SIG-M5 treated with dmso at 0.1 percent for 504 hours (cell line): ENCODE data around the gene CASK.

Experiments used
- DNase-seq: peaks from one replicate; lab custom pipeline; 2025; ENCODE audit not compliant: unreplicated experiment; lab: John Stamatoyannopoulos, UW

CASK gene

GRCh38 chrX:41475591-41476241 is 447.6 kb downstream of the CASK start:
- no peak for DNase-seq

GRCh38 chrX:41475191-41475590 is 448.2 kb downstream of the CASK start:
- DNase-seq = no peak

- no peak for DNase-seq
Observed at GRCh38 chrX:41474726-41475100, 448.6 kb downstream of the CASK start.

GRCh38 chrX:41473936-41474725 is 449.2 kb downstream of the CASK start:
- no peak for DNase-seq

- DNase-seq = no peak
Observed at GRCh38 chrX:41472231-41472815, 451.0 kb downstream of the CASK start.

- DNase-seq = no peak
Observed at GRCh38 chrX:41471786-41472185, 451.6 kb downstream of the CASK start.

- DNase-seq = no peak
Observed at GRCh38 chrX:41470706-41471105, 452.6 kb downstream of the CASK start.

GRCh38 chrX:41468647-41469323 is 454.6 kb downstream of the CASK start:
- no peak for DNase-seq
